A673 (cell line): ENCODE results near the gene ASGR2. TPM values are rescaled to one million over a fixed set of nuclear protein-coding genes. Genes with fewer than 3 reads are reported as not detected.

Experiments
- BruUV-seq: library from RNA; stranded (reverse); fragments of 400-500 nt; replicated peaks from 2 replicates; lab custom pipeline; 2021; lab: Mats Ljungman, UMichigan
- CTCF ChIA-PET: fragments of 300-600 bp; sonication (Branson Sonifier 250); formaldehyde crosslinking; loops from one replicate; lab custom pipeline; 2022; ENCODE audit warnings: antibody characterized with exemption; lab: Charles Lee
- POLR2A ChIA-PET: fragments of 300-600 bp; sonication (Branson Sonifier 250); formaldehyde crosslinking; loops from one replicate; lab custom pipeline; 2022; ENCODE audit warnings: antibody characterized with exemption; ENCODE audit not compliant: low non-redundant PET; lab: Charles Lee
- DNase-seq: peaks from one replicate; pipeline ENCODE4 v3.0.0-alpha.2; 2015; ENCODE audit warnings: low spot score
- H3K27ac ChIP-seq: fragments of 200-600 bp; sonication (generic); 2 replicates; pipeline ENCODE4 v1.5.1; 2016; ENCODE audit warnings: mixed run types, low read depth, mild to moderate bottlenecking, mixed read lengths, antibody characterized with exemption, low read length; ENCODE audit not compliant: poor library complexity, severe bottlenecking
- H3K27me3 ChIP-seq: fragments of 200-600 bp; sonication (generic); replicated peaks from 2 replicates; pipeline ENCODE4 v1.6.1; 2017; ENCODE audit warnings: mixed run types, low read depth, mild to moderate bottlenecking, mixed read lengths, antibody characterized with exemption, low read length; ENCODE audit not compliant: insufficient read depth, poor library complexity
- H3K36me3 ChIP-seq: fragments of 200-600 bp; sonication (generic); 2 replicates; pipeline ENCODE4 v1.6.1; 2016; ENCODE audit warnings: mixed run types, mild to moderate bottlenecking, mixed read lengths, antibody characterized with exemption, low read length; ENCODE audit not compliant: insufficient read depth, poor library complexity, severe bottlenecking
- H3K4me1 ChIP-seq: fragments of 200-600 bp; sonication (generic); 2 replicates; pipeline ENCODE4 v1.6.1; 2017; ENCODE audit warnings: mixed run types, mild to moderate bottlenecking, mixed read lengths, antibody characterized with exemption, low read length; ENCODE audit not compliant: insufficient read depth, poor library complexity, severe bottlenecking
- H3K4me3 ChIP-seq: fragments of 200-600 bp; sonication (generic); 2 replicates; pipeline ENCODE4 v1.5.1; 2016; ENCODE audit warnings: low read depth, mixed run types, mild to moderate bottlenecking, mixed read lengths, low read length; ENCODE audit not compliant: poor library complexity, severe bottlenecking
- H3K9me3 ChIP-seq: fragments of 200-600 bp; sonication (generic); 2 replicates; pipeline ENCODE4 v1.6.1; 2016; ENCODE audit warnings: mixed run types, low read depth, mild to moderate bottlenecking, mixed read lengths, antibody characterized with exemption, low read length; ENCODE audit not compliant: poor library complexity, severe bottlenecking
- EZH2 ChIP-seq: fragments of 200-600 bp; sonication (generic); IDR thresholded peaks from 2 replicates; pipeline ENCODE4 v1.6.1; 2017; ENCODE audit warnings: borderline replicate concordance, low read depth, mild to moderate bottlenecking, mixed read lengths, antibody characterized with exemption, low read length; ENCODE audit not compliant: poor library complexity, severe bottlenecking
- intact Hi-C: fragments of 100-400 bp; cut with micrococcal nuclease; formaldehyde crosslinking; loops from one replicate; pipeline ENCODE4 v1.10.0; 2022; ENCODE audit not compliant: unreplicated experiment
- total RNA-seq: library from RNA; stranded (reverse); gene quantifications from 2 replicates; pipeline ENCODE4 v1.2.3, GENCODE V29; 2021
- TF ChIP-seq, protein P1 (sequence below): fragments of 300-800, 200-600 bp; sonication (generic); conservative IDR thresholded peaks from 2 replicates; pipeline ENCODE4 v1.5.1; 2017; ENCODE audit warnings: low read depth, mild to moderate bottlenecking, antibody characterized with exemption, low read length, moderate library complexity, mixed read lengths

ASGR2 gene
- total RNA-seq, 1 experiment from 2014 or later: not detected

DNA sequence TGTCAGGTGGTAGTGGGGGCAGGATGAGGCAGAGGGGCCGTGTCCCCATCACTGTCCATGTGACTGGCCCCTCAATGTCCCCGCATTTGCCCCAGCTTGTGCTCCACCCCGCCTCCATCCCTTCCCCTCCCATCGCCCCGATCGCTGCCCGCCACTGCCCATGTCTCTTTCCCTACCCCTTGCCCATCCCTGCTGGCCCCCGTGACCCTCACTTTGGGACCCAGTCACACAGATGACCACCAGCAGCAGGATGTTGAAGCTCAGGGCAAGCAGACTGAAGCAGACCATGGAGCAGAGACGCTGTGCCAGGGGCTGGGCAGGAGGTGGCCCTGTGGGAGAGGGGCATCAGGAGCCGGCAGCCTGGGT, 6.1 kb downstream of the ASGR2 start:
- Histone ChIP-seq H3K27ac (no peak overlapping the region), H3K36me3 (no peaks in the 10 kb centered on the region), H3K9me3 (no peaks in the 10 kb centered on the region), H3K4me1 (no peaks in the 10 kb centered on the region), H3K4me3 (no peak overlapping the region), H3K27me3 (no peaks in the 10 kb centered on the region)
- BruUV-seq: no TSS peak
- ChIA-PET CTCF (no interaction called here), POLR2A (no interaction called here)
- no peak for DNase-seq
- TF ChIP-seq EZH2: no peak
- TF ChIP-seq, protein P1, sequence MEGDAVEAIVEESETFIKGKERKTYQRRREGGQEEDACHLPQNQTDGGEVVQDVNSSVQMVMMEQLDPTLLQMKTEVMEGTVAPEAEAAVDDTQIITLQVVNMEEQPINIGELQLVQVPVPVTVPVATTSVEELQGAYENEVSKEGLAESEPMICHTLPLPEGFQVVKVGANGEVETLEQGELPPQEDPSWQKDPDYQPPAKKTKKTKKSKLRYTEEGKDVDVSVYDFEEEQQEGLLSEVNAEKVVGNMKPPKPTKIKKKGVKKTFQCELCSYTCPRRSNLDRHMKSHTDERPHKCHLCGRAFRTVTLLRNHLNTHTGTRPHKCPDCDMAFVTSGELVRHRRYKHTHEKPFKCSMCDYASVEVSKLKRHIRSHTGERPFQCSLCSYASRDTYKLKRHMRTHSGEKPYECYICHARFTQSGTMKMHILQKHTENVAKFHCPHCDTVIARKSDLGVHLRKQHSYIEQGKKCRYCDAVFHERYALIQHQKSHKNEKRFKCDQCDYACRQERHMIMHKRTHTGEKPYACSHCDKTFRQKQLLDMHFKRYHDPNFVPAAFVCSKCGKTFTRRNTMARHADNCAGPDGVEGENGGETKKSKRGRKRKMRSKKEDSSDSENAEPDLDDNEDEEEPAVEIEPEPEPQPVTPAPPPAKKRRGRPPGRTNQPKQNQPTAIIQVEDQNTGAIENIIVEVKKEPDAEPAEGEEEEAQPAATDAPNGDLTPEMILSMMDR: no peak
- intact Hi-C loops: no loop called here

DNA sequence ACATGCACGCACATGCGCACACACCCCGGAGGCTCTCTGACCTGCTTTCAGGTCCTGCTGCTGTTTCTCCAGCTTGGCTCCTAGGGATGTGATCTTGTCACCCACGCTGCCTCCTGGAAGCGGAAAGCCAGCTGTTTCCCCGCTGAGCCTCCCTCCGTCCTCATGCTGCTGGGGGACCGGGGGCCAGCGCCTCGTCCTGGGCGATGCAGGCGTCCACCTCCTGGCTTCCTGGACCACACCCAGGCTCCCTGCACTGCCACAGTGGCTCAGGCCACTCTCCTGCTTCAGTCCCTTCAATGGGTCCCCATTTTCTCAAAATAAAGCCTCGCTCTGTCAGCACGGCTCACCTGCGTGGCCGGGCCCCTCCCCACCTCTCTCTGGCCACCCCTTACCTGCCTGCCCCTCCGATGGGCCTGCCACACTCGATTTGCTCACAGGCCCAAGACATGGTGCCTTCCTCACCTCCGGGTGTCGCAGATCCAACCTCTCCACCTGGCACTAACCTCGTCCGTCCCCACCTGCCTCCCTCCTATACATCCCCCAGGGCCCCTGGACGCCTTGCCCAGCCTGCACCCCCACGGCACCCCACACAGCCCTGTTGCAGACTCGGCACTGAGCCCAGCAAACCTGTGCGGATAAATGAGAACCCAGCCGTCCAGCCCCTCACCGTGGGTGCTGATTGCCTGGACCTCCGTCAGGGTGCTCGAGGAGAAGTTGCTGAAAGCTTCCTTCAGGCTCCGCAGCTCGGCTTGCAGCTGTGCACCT, 6.6 kb downstream of the ASGR2 start:
- intact Hi-C loops: no loop called here

DNA sequence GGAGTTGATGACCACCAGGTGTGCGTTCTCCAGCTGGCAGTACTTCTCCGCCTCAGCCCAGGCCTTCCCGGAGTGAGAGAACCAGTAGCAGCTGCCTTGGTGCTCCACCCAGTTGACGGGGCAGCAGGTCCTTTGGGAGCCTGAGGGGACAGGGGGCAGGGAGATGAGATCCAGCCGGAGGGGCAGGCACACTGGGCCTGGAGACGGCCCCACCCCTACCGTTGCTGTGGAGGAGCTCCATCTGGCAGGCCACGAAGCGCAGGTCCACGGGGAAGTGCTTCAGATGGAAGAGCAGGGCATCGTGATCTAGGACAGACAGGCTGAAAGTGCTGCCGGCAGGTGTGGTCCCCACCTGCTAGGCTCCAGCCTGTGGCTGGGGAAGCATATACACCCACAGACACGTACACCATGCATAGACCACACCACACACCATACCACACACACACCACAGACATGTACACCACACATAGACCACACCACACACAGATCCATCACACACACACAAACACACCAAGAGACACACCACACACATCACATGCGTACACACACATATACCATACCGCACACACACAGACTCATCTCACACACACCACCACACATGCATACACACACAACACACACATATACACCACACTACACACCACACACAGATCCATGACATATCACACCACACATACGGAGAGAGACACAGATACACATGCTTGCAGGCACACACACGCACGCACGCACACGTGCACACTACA, 7.4 kb downstream of the ASGR2 start:
- ChIA-PET CTCF (interaction anchor here (0.6 kb wide), 1 partner anchor 62 kb away, joined by 9 read pairs; no protein-coding TSS in a partner anchor), POLR2A (no interaction called here)
- no peaks in the 10 kb centered on the region for H3K27me3 ChIP-seq
- DNase-seq: no peak
- H3K4me1 ChIP-seq: no peaks in the 10 kb centered on the region
- BruUV-seq: no TSS peak
- H3K9me3 ChIP-seq: no peaks in the 10 kb centered on the region
- no peaks in the 10 kb centered on the region for H3K36me3 ChIP-seq
- H3K27ac ChIP-seq: no peak overlapping the region
- intact Hi-C loops: no loop called here
- no peak overlapping the region for H3K4me3 ChIP-seq
- no peak for TF ChIP-seq EZH2
- TF ChIP-seq, protein P1: no peak

More for the DNA sequence above, 6.6 kb downstream of the ASGR2 start:
- Histone ChIP-seq H3K36me3 (no peaks in the 10 kb centered on the region), H3K27me3 (no peaks in the 10 kb centered on the region), H3K4me3 (no peak overlapping the region), H3K9me3 (no peaks in the 10 kb centered on the region), H3K4me1 (no peaks in the 10 kb centered on the region), H3K27ac (no peak overlapping the region)
- TF ChIP-seq, protein P1: no peak
- TF ChIP-seq EZH2: no peak
- no peak for DNase-seq
- BruUV-seq: no TSS peak
- ChIA-PET CTCF (no interaction called here), POLR2A (no interaction called here)
